ENCODE data around the gene ZNF287.

The ZNF287 gene

DNA sequence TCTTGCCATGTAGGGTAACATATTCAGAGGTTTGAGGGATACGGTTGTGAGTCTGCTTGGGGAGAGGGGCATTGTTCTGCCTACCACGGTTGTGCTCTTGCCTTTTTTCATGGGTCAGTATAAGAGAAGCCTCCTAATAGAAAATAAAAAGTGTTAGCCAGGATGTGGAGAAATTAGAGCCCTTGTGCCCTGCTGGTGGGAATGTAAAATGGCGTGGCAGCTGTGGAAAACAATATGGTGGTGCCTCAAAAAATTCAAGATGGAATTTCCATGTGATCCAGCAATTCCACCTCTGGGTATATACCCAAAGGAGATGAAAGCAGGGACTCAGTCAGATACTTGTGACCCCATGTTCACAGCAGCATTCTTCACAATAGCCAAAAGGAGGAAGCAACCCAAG, 62.8 kb downstream of the ZNF287 start:
- TF ChIP-seq, protein P1, sequence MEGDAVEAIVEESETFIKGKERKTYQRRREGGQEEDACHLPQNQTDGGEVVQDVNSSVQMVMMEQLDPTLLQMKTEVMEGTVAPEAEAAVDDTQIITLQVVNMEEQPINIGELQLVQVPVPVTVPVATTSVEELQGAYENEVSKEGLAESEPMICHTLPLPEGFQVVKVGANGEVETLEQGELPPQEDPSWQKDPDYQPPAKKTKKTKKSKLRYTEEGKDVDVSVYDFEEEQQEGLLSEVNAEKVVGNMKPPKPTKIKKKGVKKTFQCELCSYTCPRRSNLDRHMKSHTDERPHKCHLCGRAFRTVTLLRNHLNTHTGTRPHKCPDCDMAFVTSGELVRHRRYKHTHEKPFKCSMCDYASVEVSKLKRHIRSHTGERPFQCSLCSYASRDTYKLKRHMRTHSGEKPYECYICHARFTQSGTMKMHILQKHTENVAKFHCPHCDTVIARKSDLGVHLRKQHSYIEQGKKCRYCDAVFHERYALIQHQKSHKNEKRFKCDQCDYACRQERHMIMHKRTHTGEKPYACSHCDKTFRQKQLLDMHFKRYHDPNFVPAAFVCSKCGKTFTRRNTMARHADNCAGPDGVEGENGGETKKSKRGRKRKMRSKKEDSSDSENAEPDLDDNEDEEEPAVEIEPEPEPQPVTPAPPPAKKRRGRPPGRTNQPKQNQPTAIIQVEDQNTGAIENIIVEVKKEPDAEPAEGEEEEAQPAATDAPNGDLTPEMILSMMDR (IDR thresholded peaks at IDR 0.05): no peak
- H3K27ac ChIP-seq: no peak overlapping the region
- H3K4me1 ChIP-seq: no peaks in the 10 kb centered on the region
- H3K27me3 ChIP-seq: no peaks in the 10 kb centered on the region
- no peaks in the 10 kb centered on the region for H3K9me3 ChIP-seq
- no peaks in the 10 kb centered on the region for H3K36me3 ChIP-seq
- intact Hi-C loops (cut with DNase I; ENCODE audit: low total_unique reads): no loop called here
- no peak for DNase-seq
- H3K4me3 ChIP-seq: no peak overlapping the region

DNA sequence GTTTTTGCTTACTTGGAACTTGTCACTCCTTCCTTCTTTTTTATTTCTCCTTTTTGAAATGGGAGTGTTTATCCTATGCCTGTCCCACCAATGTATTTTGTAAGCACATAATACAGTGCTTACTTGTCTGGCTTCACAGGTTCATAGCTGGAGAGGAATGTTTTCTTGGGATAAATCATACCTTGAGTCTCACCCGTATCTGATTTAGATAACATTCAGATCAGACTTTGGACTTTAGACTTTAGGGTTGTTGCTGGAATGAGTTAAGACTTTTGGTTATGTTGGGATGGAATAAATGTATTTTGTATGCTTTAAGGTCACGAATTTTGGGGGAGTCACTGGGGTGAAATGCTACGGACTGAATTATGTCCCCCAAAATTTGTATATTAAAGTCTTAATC, 64.0 kb downstream of the ZNF287 start:
- Histone ChIP-seq H3K27ac (no peak overlapping the region), H3K9me3 (no peaks in the 10 kb centered on the region), H3K27me3 (no peaks in the 10 kb centered on the region), H3K4me3 (no peak overlapping the region), H3K4me1 (no peaks in the 10 kb centered on the region), H3K36me3 (no peaks in the 10 kb centered on the region)
- no peak for DNase-seq
- intact Hi-C loops (cut with DNase I; ENCODE audit: low total_unique reads): no loop called here
- TF ChIP-seq, protein P1 (IDR thresholded peaks at IDR 0.05): no peak
